Measurements from ENCODE around the gene ACTN2.

Gene ACTN2

DNA sequence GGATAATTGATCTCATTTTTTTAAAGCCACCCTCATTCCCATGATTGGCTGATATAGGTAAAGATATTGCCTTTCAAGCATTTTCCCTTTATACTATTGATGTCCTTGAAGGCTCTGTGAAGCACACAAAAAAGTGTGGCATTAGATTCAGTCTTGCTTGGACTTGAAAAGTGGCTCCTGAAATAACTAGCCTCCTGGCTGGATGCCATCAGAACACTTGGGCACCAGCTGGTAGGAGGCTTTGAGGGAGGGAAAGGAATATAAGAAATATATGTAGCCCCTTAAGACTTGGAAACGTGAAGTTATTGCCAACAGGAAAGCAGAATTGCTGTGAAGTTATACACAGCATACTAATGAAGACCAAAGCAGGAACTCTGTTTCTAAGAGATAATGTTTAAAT lies 122.8 kb downstream of the ACTN2 start:
- Histone ChIP-seq H3K36me3 (ENCODE audit: insufficient read depth, low read length) (peaks cover 46% of the 10 kb centered on the region), H3K9me3 (replicated peaks; ENCODE audit: low read length) (no peaks in the 10 kb centered on the region), H3K9ac (ENCODE audit: low read depth, low read length) (no peak overlapping the region), H3K4me2 (ENCODE audit: low read length) (no peak overlapping the region), H3K4me3 (ENCODE audit: low read length) (no peak overlapping the region), H3K27me3 (ENCODE audit: control insufficient read depth, insufficient read depth, low read length) (no peaks in the 10 kb centered on the region), H3K4me1 (ENCODE audit: control insufficient read depth, insufficient read depth, low read length) (no peaks in the 10 kb centered on the region)

DNA sequence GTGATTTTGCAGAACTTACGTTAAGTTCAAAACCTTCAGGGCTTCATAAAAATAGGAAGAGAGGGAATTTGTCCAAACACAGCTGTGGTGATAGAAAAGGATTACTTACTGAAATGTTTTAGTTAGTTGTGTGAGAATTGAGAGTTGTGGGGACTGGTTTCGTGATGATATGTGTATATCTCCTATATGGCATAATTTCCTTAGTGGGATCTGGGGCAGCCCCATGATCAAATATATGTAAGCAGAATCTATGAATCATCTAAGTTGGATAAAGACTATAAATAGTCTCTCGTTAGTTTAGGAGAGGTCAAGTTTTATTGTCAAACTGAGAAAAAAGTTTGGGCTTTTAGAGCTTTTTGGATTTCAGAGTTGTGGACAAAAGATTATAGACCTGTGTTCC lies 123.7 kb downstream of the ACTN2 start:
- H3K36me3 ChIP-seq (ENCODE audit: insufficient read depth, low read length) = peaks cover 54% of the 10 kb centered on the region
- no peaks in the 10 kb centered on the region for H3K9me3 ChIP-seq (replicated peaks; ENCODE audit: low read length)
- no peaks in the 10 kb centered on the region for H3K27me3 ChIP-seq (ENCODE audit: control insufficient read depth, insufficient read depth, low read length)
- H3K4me3 ChIP-seq (ENCODE audit: low read length) = no peak overlapping the region
- no peak overlapping the region for H3K4me2 ChIP-seq (ENCODE audit: low read length)
- no peaks in the 10 kb centered on the region for H3K4me1 ChIP-seq (ENCODE audit: control insufficient read depth, insufficient read depth, low read length)
- H3K9ac ChIP-seq (ENCODE audit: low read depth, low read length) = no peak overlapping the region

DNA sequence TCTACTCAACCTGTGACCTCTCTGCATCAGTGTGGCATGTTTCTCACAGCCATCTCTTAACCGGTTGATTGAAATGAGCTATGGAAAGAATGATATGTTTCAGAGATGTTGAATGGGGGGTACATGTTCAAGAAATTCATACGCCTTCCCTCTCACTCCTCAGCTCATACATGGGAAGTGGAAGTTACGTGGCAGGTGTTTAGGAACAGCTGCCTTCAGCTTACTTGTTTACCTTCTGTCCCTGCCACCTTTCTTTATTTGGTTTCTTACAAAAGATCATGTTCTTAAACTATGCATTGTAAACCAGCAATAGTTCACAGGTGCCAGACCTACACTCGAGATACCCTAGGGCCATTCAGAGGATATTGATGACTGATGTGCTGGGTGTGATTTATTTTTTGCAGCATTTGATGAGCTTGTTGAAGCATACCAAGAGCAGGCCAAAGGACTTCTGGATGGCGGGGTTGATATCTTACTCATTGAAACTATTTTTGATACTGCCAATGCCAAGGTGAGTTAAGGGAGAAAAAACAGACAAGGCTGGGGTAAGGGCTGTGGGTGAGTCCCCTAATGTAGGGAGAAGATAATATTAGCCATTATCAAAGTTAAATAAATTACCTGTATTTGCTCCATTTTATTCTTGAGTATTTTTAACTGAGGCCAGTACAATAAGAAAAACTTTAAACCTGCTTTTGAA lies 126.2 kb downstream of the ACTN2 start:
- H3K4me3 ChIP-seq (ENCODE audit: low read length) = no peak overlapping the region
- H3K4me2 ChIP-seq (ENCODE audit: low read length) = no peak overlapping the region
- no peak overlapping the region for H3K9ac ChIP-seq (ENCODE audit: low read depth, low read length)
- no peaks in the 10 kb centered on the region for H3K9me3 ChIP-seq (replicated peaks; ENCODE audit: low read length)
- H3K4me1 ChIP-seq (ENCODE audit: control insufficient read depth, insufficient read depth, low read length) = no peaks in the 10 kb centered on the region
- H3K36me3 ChIP-seq (ENCODE audit: insufficient read depth, low read length) = peaks cover 66% of the 10 kb centered on the region
- H3K27me3 ChIP-seq (ENCODE audit: control insufficient read depth, insufficient read depth, low read length) = no peaks in the 10 kb centered on the region

Measured in skeletal muscle satellite cell (primary cell).